ENCODE results near the gene AIFM3. TPM values are rescaled to one million over a fixed set of nuclear protein-coding genes. Genes with fewer than 3 reads are reported as not detected.

AIFM3 gene
- total and polyA plus RNA-seq, 2 of the 13 experiments (the other 11 are each of a cell fraction or from before 2014, with no cell fraction given): 9.0 to 15.3 TPM

DNA sequence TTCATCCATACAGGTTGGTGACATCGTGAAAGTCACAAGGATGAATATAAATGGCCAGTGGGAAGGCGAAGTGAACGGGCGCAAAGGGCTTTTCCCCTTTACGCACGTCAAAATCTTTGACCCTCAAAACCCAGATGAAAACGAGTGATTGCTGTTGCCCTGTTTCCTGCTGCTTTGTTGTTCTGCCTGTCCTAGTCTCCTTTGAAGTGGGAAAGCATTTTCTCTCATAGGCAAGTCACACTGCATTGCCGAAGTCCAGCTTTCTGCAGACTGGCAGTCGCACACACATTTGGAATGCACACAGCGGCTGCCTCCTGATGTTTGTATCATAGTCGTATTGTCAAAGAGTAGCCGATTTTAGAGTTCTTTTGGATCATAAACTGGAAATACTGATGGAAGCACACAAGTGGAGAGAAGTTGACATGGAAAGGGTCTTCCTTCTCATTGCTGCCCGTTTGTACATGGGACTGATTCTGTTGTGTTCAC is 17.3 kb upstream of the AIFM3 start (continued):
- TF ChIP-seq, protein P1, sequence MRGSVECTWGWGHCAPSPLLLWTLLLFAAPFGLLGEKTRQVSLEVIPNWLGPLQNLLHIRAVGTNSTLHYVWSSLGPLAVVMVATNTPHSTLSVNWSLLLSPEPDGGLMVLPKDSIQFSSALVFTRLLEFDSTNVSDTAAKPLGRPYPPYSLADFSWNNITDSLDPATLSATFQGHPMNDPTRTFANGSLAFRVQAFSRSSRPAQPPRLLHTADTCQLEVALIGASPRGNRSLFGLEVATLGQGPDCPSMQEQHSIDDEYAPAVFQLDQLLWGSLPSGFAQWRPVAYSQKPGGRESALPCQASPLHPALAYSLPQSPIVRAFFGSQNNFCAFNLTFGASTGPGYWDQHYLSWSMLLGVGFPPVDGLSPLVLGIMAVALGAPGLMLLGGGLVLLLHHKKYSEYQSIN (CRISPR knock-in tag; IDR thresholded peaks at IDR 0.05; ENCODE audit: borderline replicate concordance): no peak
- 0 out of 2 replicates have a peak, but pooled peaks have one; percentile 70 for TF ChIP-seq SP140L (CRISPR knock-in tag; IDR thresholded peaks at IDR 0.05; ENCODE audit: borderline replicate concordance)
- TF ChIP-seq, protein P2, sequence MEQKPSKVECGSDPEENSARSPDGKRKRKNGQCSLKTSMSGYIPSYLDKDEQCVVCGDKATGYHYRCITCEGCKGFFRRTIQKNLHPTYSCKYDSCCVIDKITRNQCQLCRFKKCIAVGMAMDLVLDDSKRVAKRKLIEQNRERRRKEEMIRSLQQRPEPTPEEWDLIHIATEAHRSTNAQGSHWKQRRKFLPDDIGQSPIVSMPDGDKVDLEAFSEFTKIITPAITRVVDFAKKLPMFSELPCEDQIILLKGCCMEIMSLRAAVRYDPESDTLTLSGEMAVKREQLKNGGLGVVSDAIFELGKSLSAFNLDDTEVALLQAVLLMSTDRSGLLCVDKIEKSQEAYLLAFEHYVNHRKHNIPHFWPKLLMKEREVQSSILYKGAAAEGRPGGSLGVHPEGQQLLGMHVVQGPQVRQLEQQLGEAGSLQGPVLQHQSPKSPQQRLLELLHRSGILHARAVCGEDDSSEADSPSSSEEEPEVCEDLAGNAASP (CRISPR knock-in tag; IDR thresholded peaks at IDR 0.05; ENCODE audit: borderline replicate concordance): peak; percentile 19; the same call in 1 of the 2 replicates
- TF ChIP-seq CCDC6 (CRISPR knock-in tag; IDR thresholded peaks at IDR 0.05): no peak
- no peak; the same call in 1 of the 2 replicates for TF ChIP-seq RXRA (CRISPR knock-in tag; IDR thresholded peaks at IDR 0.05)
- TF ChIP-seq PLRG1 (conservative IDR thresholded peaks at IDR 0.05): no peak
- peak; percentile 64 for TF ChIP-seq ERF (CRISPR knock-in tag; IDR thresholded peaks at IDR 0.05)
- peak; percentile 50; the same call in 1 of the 2 replicates for TF ChIP-seq ZNF652 (CRISPR knock-in tag; IDR thresholded peaks at IDR 0.05; ENCODE audit: borderline replicate concordance, low read depth)
- TF ChIP-seq, protein P3, sequence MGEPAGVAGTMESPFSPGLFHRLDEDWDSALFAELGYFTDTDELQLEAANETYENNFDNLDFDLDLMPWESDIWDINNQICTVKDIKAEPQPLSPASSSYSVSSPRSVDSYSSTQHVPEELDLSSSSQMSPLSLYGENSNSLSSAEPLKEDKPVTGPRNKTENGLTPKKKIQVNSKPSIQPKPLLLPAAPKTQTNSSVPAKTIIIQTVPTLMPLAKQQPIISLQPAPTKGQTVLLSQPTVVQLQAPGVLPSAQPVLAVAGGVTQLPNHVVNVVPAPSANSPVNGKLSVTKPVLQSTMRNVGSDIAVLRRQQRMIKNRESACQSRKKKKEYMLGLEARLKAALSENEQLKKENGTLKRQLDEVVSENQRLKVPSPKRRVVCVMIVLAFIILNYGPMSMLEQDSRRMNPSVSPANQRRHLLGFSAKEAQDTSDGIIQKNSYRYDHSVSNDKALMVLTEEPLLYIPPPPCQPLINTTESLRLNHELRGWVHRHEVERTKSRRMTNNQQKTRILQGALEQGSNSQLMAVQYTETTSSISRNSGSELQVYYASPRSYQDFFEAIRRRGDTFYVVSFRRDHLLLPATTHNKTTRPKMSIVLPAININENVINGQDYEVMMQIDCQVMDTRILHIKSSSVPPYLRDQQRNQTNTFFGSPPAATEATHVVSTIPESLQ (CRISPR knock-in tag; conservative IDR thresholded peaks at IDR 0.05): no peak
- peak; percentile 37; the same call in 1 of the 2 replicates for TF ChIP-seq ZMYM3 (CRISPR knock-in tag; IDR thresholded peaks at IDR 0.05)
- TF ChIP-seq ZSCAN20 (CRISPR knock-in tag; IDR thresholded peaks at IDR 0.05; ENCODE audit: borderline replicate concordance): no peak
- TF ChIP-seq ETV6 (CRISPR knock-in tag; conservative IDR thresholded peaks at IDR 0.05): no peak
- TF ChIP-seq ARNT (IDR thresholded peaks at IDR 0.05): no peak
- no peak for TF ChIP-seq ZFY (CRISPR knock-in tag; IDR thresholded peaks at IDR 0.05)
- peak; percentile 81 for TF ChIP-seq RBM22 (optimal IDR thresholded peaks at IDR 0.05; ENCODE audit: low read length)
- TF ChIP-seq, protein P4, sequence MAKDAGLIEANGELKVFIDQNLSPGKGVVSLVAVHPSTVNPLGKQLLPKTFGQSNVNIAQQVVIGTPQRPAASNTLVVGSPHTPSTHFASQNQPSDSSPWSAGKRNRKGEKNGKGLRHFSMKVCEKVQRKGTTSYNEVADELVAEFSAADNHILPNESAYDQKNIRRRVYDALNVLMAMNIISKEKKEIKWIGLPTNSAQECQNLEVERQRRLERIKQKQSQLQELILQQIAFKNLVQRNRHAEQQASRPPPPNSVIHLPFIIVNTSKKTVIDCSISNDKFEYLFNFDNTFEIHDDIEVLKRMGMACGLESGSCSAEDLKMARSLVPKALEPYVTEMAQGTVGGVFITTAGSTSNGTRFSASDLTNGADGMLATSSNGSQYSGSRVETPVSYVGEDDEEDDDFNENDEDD (CRISPR knock-in tag; IDR thresholded peaks at IDR 0.05; ENCODE audit: borderline replicate concordance): peak; percentile 19; the same call in 1 of the 2 replicates
- no peak for TF ChIP-seq ZNF20 (CRISPR knock-in tag; IDR thresholded peaks at IDR 0.05)
- no peak for TF ChIP-seq FOSL1 (CRISPR knock-in tag; IDR thresholded peaks at IDR 0.05; ENCODE audit: borderline replicate concordance)
- TF ChIP-seq, protein P5, sequence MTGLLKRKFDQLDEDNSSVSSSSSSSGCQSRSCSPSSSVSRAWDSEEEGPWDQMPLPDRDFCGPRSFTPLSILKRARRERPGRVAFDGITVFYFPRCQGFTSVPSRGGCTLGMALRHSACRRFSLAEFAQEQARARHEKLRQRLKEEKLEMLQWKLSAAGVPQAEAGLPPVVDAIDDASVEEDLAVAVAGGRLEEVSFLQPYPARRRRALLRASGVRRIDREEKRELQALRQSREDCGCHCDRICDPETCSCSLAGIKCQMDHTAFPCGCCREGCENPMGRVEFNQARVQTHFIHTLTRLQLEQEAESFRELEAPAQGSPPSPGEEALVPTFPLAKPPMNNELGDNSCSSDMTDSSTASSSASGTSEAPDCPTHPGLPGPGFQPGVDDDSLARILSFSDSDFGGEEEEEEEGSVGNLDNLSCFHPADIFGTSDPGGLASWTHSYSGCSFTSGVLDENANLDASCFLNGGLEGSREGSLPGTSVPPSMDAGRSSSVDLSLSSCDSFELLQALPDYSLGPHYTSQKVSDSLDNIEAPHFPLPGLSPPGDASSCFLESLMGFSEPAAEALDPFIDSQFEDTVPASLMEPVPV (CRISPR knock-in tag; IDR thresholded peaks at IDR 0.05): no peak
- peak; percentile 48 for TF ChIP-seq THAP11 (CRISPR knock-in tag; IDR thresholded peaks at IDR 0.05)
- no peak for TF ChIP-seq ZNF382 (CRISPR knock-in tag; IDR thresholded peaks at IDR 0.05; ENCODE audit: borderline replicate concordance)
